HCT116 (cell line): ENCODE data around the gene ACP7. TPM values are rescaled to one million over a fixed set of nuclear protein-coding genes. Genes with fewer than 3 reads are reported as not detected.

Experiments used
- ATAC-seq: fragments of 200-7000 bp; cut with Tn5 transposase; 2 replicates; pipeline ENCODE4 v1.9.1; 2020; ENCODE audit warnings: mild to moderate bottlenecking, moderate library complexity
- BruUV-seq: library from RNA; stranded (reverse); fragments of 400-500 nt; replicated peaks from 2 replicates; lab custom pipeline; 2021; lab: Mats Ljungman, UMichigan
- CTCF ChIA-PET: fragments of 300-600 bp; sonication (Branson Sonifier 250); formaldehyde crosslinking; loops from one replicate; lab custom pipeline; 2021; ENCODE audit warnings: antibody characterized with exemption; lab: Charles Lee
- POLR2A ChIA-PET: fragments of 300-600, 350-600 bp; sonication (Branson Sonifier 250); formaldehyde crosslinking; loops from one replicate; lab custom pipeline; 2021; ENCODE audit warnings: antibody characterized with exemption; lab: Charles Lee
- RAD21 ChIA-PET, 2 experiments: fragments of 300-600 bp; sonication (Branson Sonifier 250); formaldehyde crosslinking; loops; one replicate each; lab custom pipeline; 2023; ENCODE audit warnings: low total read pairs in 2 of 2; ENCODE audit not compliant: uncharacterized antibody in 2 of 2, unreplicated experiment in 2 of 2, low non-redundant PET in 1 of 2; lab: Charles Lee
- DNase-seq: peaks from one replicate; pipeline ENCODE4 v3.0.0-alpha.2; 2010; ENCODE audit warnings: low read depth, low spot score
- H2AFZ ChIP-seq: fragments of 200-600 bp; shearing (Covaris generic), sonication (generic); 2 replicates; pipeline ENCODE4 v1.6.1; 2017; ENCODE audit warnings: low read depth, mixed run types, mixed read lengths, antibody characterized with exemption, low read length; ENCODE audit not compliant: poor library complexity, severe bottlenecking
- H3K27ac ChIP-seq: 2 replicates; pipeline ENCODE4 v1.5.1; 2012; ENCODE audit warnings: low read depth, low read length
- H3K27me3 ChIP-seq: fragments of 200-600 bp; sonication (generic); 2 replicates; pipeline ENCODE4 v1.6.1; 2016; ENCODE audit warnings: mixed run types, low read length, mixed read lengths; ENCODE audit not compliant: insufficient read depth
- H3K36me3 ChIP-seq, 2 experiments: fragments of 200-500 bp in 1 of 2; fragments of 200-600 bp in 1 of 2; sonication (Bioruptor generic) in 1 of 2; sonication (generic) in 1 of 2; 2 replicates each; pipeline versions ENCODE4 v1.5.1 to v1.6.1; 2014 to 2016; ENCODE audit warnings: low read length in 2 of 2, inconsistent platforms in 1 of 2, mixed read lengths in 1 of 2, mixed run types in 1 of 2; ENCODE audit not compliant: insufficient read depth in 2 of 2, control insufficient read depth in 1 of 2
- H3K4me1 ChIP-seq, 2 experiments: fragments of 200-600 bp in 1 of 2; sonication (generic) in 1 of 2; 2 replicates each; pipeline versions ENCODE4 v1.5.1 to v1.6.1; 2012 to 2017; ENCODE audit warnings: low read length in 2 of 2, inconsistent platforms in 1 of 2, mild to moderate bottlenecking in 1 of 2, mixed read lengths in 1 of 2, mixed run types in 1 of 2, moderate library complexity in 1 of 2; ENCODE audit not compliant: insufficient read depth in 2 of 2, control insufficient read depth in 1 of 2
- H3K4me2 ChIP-seq: fragments of 200-600 bp; sonication (generic); 2 replicates; pipeline ENCODE4 v1.6.1; 2017; ENCODE audit warnings: mixed run types, low read length, mixed read lengths
- H3K4me3 ChIP-seq, 2 experiments: fragments of 200-600 bp in 1 of 2; sonication (generic) in 1 of 2; replicated peaks in 1 of 2; 2 replicates each; pipeline ENCODE4 v1.5.1; 2011 to 2016; ENCODE audit warnings: low read length in 2 of 2, control low read depth in 1 of 2, low read depth in 1 of 2, mild to moderate bottlenecking in 1 of 2, mixed read lengths in 1 of 2, mixed run types in 1 of 2
- H3K79me2 ChIP-seq: fragments of 200-600 bp; sonication (generic); 2 replicates; pipeline ENCODE4 v1.6.1; 2017; ENCODE audit warnings: mild to moderate bottlenecking, mixed run types, low read length, moderate library complexity, mixed read lengths; ENCODE audit not compliant: insufficient read depth
- H3K9ac ChIP-seq: fragments of 200-600 bp; sonication (generic); 2 replicates; pipeline ENCODE4 v1.6.1; 2016; ENCODE audit warnings: low read length, mixed read lengths
- H3K9me2 ChIP-seq: fragments of 200-600 bp; sonication (generic), shearing (Covaris generic); 2 replicates; pipeline ENCODE4 v1.6.1; 2017; ENCODE audit warnings: mixed run types, mild to moderate bottlenecking, moderate library complexity; ENCODE audit not compliant: insufficient read depth
- H3K9me3 ChIP-seq, 2 experiments: fragments of 200-500 bp in 1 of 2; fragments of 200-600 bp in 1 of 2; sonication (Bioruptor generic) in 1 of 2; sonication (generic) in 1 of 2; 2 replicates each; pipeline ENCODE4 v1.6.1; 2014 to 2017; ENCODE audit warnings: low read length in 2 of 2, mixed read lengths in 2 of 2, inconsistent platforms in 1 of 2, low read depth in 1 of 2, mild to moderate bottlenecking in 1 of 2, mixed run types in 1 of 2, moderate library complexity in 1 of 2; ENCODE audit not compliant: control insufficient read depth in 1 of 2, insufficient read depth in 1 of 2
- H4K20me1 ChIP-seq: fragments of 200-600 bp; sonication (generic), shearing (Covaris generic); 2 replicates; pipeline ENCODE4 v1.6.1; 2017; ENCODE audit warnings: mixed run types, mild to moderate bottlenecking, moderate library complexity; ENCODE audit not compliant: insufficient read depth
- ATF3 ChIP-seq: IDR thresholded peaks from 2 replicates; pipeline ENCODE4 v1.6.1; 2012
- ELF1 ChIP-seq: IDR thresholded peaks from 2 replicates; pipeline ENCODE4 v1.6.1; 2012; ENCODE audit warnings: low read depth, borderline replicate concordance
- FOSL1 ChIP-seq: IDR thresholded peaks from 2 replicates; pipeline ENCODE4 v1.6.1; 2012; ENCODE audit warnings: low read depth
- POLR2AphosphoS5 ChIP-seq: IDR thresholded peaks from 2 replicates; pipeline ENCODE4 v1.6.1; 2011; ENCODE audit warnings: mild to moderate bottlenecking, low read depth, low read length, moderate library complexity
- RAD21 ChIP-seq: IDR thresholded peaks from 2 replicates; pipeline ENCODE4 v1.6.1; 2012; ENCODE audit warnings: low read depth, mild to moderate bottlenecking
- SP1 ChIP-seq: IDR thresholded peaks from 2 replicates; pipeline ENCODE4 v1.6.1; 2012; ENCODE audit warnings: low read depth
- ZFX ChIP-seq: fragments of 450-650 bp; IDR thresholded peaks from 2 replicates; pipeline ENCODE4 v1.6.1; 2017
- ZNF274 ChIP-seq: fragments of 200-500 bp; sonication (Bioruptor generic); IDR thresholded peaks from 2 replicates; pipeline ENCODE4 v1.6.1; 2014; ENCODE audit warnings: mild to moderate bottlenecking, low read depth, low read length, inconsistent platforms
- intact Hi-C: fragments of 100-400 bp; cut with micrococcal nuclease; formaldehyde crosslinking; loops from 2 replicates; pipeline ENCODE4 v1.10.0; 2022
- total RNA-seq: library from RNA; stranded (reverse); gene quantifications from one replicate; pipeline ENCODE4 v1.2.1, GENCODE V29; 2021; ENCODE audit not compliant: unreplicated experiment

Gene ACP7
- total RNA-seq, 1 experiment from 2014 or later: 4.7 TPM

GRCh38 chr19:39150807-39151600 lies 66.8 kb downstream of the ACP7 start:
- intact Hi-C loops: no loop called here
- RAD21 ChIA-PET: no interaction called here
- no peak overlapping the region for H3K4me3 ChIP-seq
- no peak overlapping the region for H3K4me2 ChIP-seq
- TF ChIP-seq SP1 (no peak), FOSL1 (no peak)
- H2AFZ ChIP-seq: no peak overlapping the region
- H3K27me3 ChIP-seq: no peaks in the 10 kb centered on the region
- no peaks in the 10 kb centered on the region for H3K9me2 ChIP-seq
- BruUV-seq: no TSS peak
- H3K9me3 ChIP-seq: no peaks in the 10 kb centered on the region
- CTCF ChIA-PET: no interaction called here
- peaks cover 26 to 37% of the 10 kb centered on the region in 2 experiments for H3K4me1 ChIP-seq
- DNase-seq (no peak), ATAC-seq (no peak)
- POLR2A ChIA-PET: no interaction called here
- H3K36me3 ChIP-seq: no peaks in the 10 kb centered on the region
- peaks cover 92% of the 10 kb centered on the region for H3K79me2 ChIP-seq
- no peak overlapping the region for H3K27ac ChIP-seq
- no peaks in the 10 kb centered on the region for H4K20me1 ChIP-seq
- no peak overlapping the region for H3K9ac ChIP-seq

DNA sequence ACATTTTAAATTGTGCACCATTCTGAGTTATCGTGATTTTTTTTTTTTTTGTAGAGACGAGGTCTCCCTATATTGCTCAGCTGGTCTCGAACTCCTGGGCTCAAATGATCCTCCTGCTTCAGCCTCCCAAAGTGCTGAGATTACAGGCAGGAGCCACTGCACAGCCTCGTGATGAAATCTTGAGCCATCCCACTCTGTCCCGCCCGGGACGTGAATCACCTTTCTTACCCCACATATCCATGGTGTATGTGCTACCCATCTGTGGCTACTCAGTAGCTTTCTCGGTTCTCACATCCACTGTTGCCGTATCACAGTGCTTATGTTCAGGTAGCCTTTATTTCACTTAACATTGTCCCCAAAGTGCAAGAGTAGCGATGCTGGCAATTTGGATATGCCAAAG lies 67.9 kb downstream of the ACP7 start:
- Histone ChIP-seq H3K4me1 (peaks cover 36 to 48% of the 10 kb centered on the region in 2 experiments), H3K36me3 (no peaks in the 10 kb centered on the region), H3K9me3 (no peaks in the 10 kb centered on the region), H3K4me2 (no peak overlapping the region), H3K9me2 (no peaks in the 10 kb centered on the region), H3K9ac (no peak overlapping the region), H3K27me3 (no peaks in the 10 kb centered on the region), H3K79me2 (peaks cover 91% of the 10 kb centered on the region), H3K27ac (no peak overlapping the region), H3K4me3 (no peak overlapping the region), H2AFZ (no peak overlapping the region), H4K20me1 (no peaks in the 10 kb centered on the region)
- ChIA-PET RAD21 (no interaction called here), CTCF (interaction anchor here (0.9 kb wide), 1 partner anchor 29 kb away, joined by 4 read pairs; no protein-coding TSS in a partner anchor), POLR2A (no interaction called here)
- intact Hi-C loops: no loop called here
- ATAC-seq (no peak), DNase-seq (no peak)
- no TSS peak for BruUV-seq
- no peak for TF ChIP-seq POLR2AphosphoS5
- TF ChIP-seq ATF3: no peak
- TF ChIP-seq ELF1: no peak
- TF ChIP-seq ZFX: no peak
- TF ChIP-seq RAD21: no peak
- TF ChIP-seq ZNF274: no peak
